CD4-positive, alpha-beta T cell treated with Interleukin-4 for 4 hours (primary cell): ENCODE measurements around the gene SLC22A7.

Experiments
- DNase-seq: peaks from one replicate; pipeline ENCODE4 v3.0.0-alpha.2; 2020

Gene SLC22A7

GRCh38 chr6:43297644-43298564 is at the start of gene SLC22A7:
Gene SLC22A7, plus strand, starts transcription at chr6:43298260. Its CDS starts 99 bp downstream, at chr6:43298359.
- DNase-seq: no peak

GRCh38 chr6:43248791-43249190 is 49.3 kb upstream of the SLC22A7 start:
- DNase-seq: no peak

- no peak for DNase-seq
These were observed 47.1 kb upstream of the SLC22A7 start for GRCh38 chr6:43250992-43251373.

- DNase-seq: no peak
These were observed 44.7 kb upstream of the SLC22A7 start for GRCh38 chr6:43253401-43253800.

- no peak for DNase-seq
These were observed 43.8 kb upstream of the SLC22A7 start for GRCh38 chr6:43254138-43254817.

GRCh38 chr6:43254846-43255245 is 43.2 kb upstream of the SLC22A7 start:
- DNase-seq: no peak

- DNase-seq: no peak
These were observed 42.5 kb upstream of the SLC22A7 start for GRCh38 chr6:43255408-43256054.

GRCh38 chr6:43256670-43257366 is 41.2 kb upstream of the SLC22A7 start:
- no peak for DNase-seq

GRCh38 chr6:43257367-43258145 is 40.5 kb upstream of the SLC22A7 start:
- DNase-seq: no peak

GRCh38 chr6:43258180-43258579 is 39.9 kb upstream of the SLC22A7 start:
- DNase-seq: no peak

- no peak for DNase-seq
These were observed 39.0 kb upstream of the SLC22A7 start for GRCh38 chr6:43258807-43259686.

- DNase-seq: no peak
These were observed 37.3 kb upstream of the SLC22A7 start for GRCh38 chr6:43260791-43261190.

GRCh38 chr6:43261198-43261597 is 36.9 kb upstream of the SLC22A7 start:
- no peak for DNase-seq

GRCh38 chr6:43262000-43262779 is 35.9 kb upstream of the SLC22A7 start:
- no peak for DNase-seq

- no peak for DNase-seq
These were observed 35.2 kb upstream of the SLC22A7 start for GRCh38 chr6:43262780-43263313.

GRCh38 chr6:43263314-43264178 is 34.5 kb upstream of the SLC22A7 start:
- peak; percentile 74 for DNase-seq

- DNase-seq: no peak
These were observed 33.4 kb upstream of the SLC22A7 start for GRCh38 chr6:43264599-43265145.

- no peak for DNase-seq
These were observed 32.5 kb upstream of the SLC22A7 start for GRCh38 chr6:43265564-43265963.
